ENCODE results near the gene ADK. TPM values are rescaled to one million over a fixed set of nuclear protein-coding genes. Genes with fewer than 3 reads are reported as not detected.

ADK gene
- 26.8 and 28.9 TPM in 2 replicates for total RNA-seq (2021)
- long read RNA-seq, transcript ADK-202 (11 exons, 2,083 nt) = major isoform, 63 of 136 reads
- long read RNA-seq, transcript ADK-201 (11 exons, 1,169 nt) = minor isoform, 42 of 136 reads
- long read RNA-seq, partial matches to known transcripts = 11 of 136 reads
- long read RNA-seq, other reads (novel, unspliced or antisense) = 19 of 136 reads

DNA sequence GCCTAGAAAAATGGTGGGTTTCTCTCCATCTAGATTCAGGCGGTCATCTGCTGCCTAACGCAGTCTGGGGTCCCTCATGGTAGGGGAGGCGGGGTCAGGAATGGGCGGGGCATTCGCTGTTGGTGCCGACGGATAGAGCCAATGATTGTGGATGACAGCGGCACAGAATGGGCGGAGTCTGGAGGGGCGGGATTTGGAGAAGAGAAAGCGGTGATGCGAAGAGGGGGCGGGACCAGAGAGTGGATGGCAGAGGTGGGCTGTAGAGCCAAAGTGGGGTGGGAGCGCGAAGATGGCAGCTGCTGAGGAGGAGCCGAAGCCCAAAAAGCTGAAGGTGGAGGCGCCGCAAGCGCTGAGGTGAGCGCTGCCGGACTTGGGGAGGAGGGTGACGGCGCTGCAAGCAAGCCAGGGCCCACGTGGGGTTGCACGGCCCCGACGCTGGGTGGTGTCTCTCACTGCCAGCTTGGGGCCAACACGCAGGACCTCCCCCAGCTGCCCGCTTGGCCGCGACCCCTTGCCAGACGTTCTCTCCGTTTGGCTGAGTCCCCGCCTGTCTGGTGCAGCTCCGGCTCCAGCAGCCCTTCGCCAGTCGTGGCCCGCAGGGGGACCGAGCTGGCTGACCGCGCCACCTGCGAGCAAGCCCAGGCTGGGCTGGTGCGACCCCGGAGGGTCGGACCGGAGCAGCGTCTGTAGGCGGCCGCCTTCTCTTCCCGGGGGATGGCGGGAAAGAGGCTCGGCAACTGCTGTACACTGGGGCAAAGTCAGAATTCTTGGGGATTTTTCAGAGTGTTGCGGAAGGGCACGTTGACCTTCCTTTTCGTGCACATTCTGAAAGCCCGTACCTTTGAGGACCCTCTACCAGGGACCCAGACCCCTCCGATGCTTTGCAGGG lies at the start of gene ADK:
ADK (plus strand) TSS at position 232 of the 889 bp plus-strand sequence; CDS start at position 290, 58 bp downstream.
- Histone ChIP-seq H3K9me3 (ENCODE audit: control insufficient read depth, low read depth, low read length) (no peaks in the 10 kb centered on the region), H2BK5ac (ENCODE audit: insufficient read length, low read length) (no peak within 1 kb of the TSS), H3K23me2 (ENCODE audit: insufficient read length, low read depth, low read length, poor library complexity, severe bottlenecking) (no peaks in the 10 kb centered on the region), H3K27ac (ENCODE audit: insufficient read length, low read depth, low read length) (peak within 1 kb of the TSS; percentile 11), H4K20me1 (ENCODE audit: control insufficient read depth, insufficient read depth, insufficient read length) (no peaks in the 10 kb centered on the region), H3K9ac (ENCODE audit: extremely low read depth, insufficient read length, low read length) (peak within 1 kb of the TSS; percentile 83), H3K4me1 (ENCODE audit: insufficient read depth, low read length) (no peaks in the 10 kb centered on the region), H3K27me3 (ENCODE audit: insufficient read depth, low read length) (no peaks in the 10 kb centered on the region), H2AK5ac (ENCODE audit: insufficient read length, low read length) (no peak within 1 kb of the TSS), H3K4me2 (ENCODE audit: insufficient read depth, insufficient read length, low read length) (peak within 1 kb of the TSS; percentile 64), H3K18ac (ENCODE audit: insufficient read length, low read depth, low read length) (peak within 1 kb of the TSS; percentile 72), H3T11ph (ENCODE audit: low read length) (no peak within 1 kb of the TSS), H3K56ac (ENCODE audit: insufficient read length, low read depth, low read length) (no peak within 1 kb of the TSS), H2BK15ac (ENCODE audit: low read depth, low read length) (no peak within 1 kb of the TSS), H3K14ac (ENCODE audit: insufficient read depth, low read length) (peak within 1 kb of the TSS; percentile 84), H2BK20ac (ENCODE audit: low read depth, low read length, poor library complexity, severe bottlenecking) (no peak within 1 kb of the TSS), H3K23ac (ENCODE audit: insufficient read length, low read depth, low read length) (no peak within 1 kb of the TSS), H2BK12ac (ENCODE audit: insufficient read length, low read depth, low read length) (no peak within 1 kb of the TSS), H3K79me2 (ENCODE audit: insufficient read depth, low read length) (peaks cover 13% of the 10 kb centered on the region; the same call in 1 of the 2 replicates), H4K91ac (ENCODE audit: insufficient read length, low read depth, low read length) (no peak within 1 kb of the TSS), H4K8ac (replicated peaks; ENCODE audit: insufficient read length, low read depth, low read length) (no peak within 1 kb of the TSS), H3K79me1 (ENCODE audit: insufficient read depth, low read depth, low read length, poor library complexity, severe bottlenecking) (peaks cover 2% of the 10 kb centered on the region), H2BK120ac (ENCODE audit: low read depth, low read length, poor library complexity, severe bottlenecking) (no peak within 1 kb of the TSS), H3K4ac (ENCODE audit: low read depth, low read length) (no peak within 1 kb of the TSS), H4K5ac (ENCODE audit: insufficient read length, low read depth, low read length) (no peak within 1 kb of the TSS), H2AFZ (ENCODE audit: low read length) (no peak within 1 kb of the TSS)
- TF ChIP-seq CTCF (conservative IDR thresholded peaks at IDR 0.05) = peak; percentile 62
- no peaks in the 10 kb centered on the region for H3K27me3 Mint-ChIP-seq (ENCODE audit: low read depth)
- WGBS (ENCODE audit: extremely low coverage, insufficient read length, low lambda C conversion rate) = no CpG with 5 or more reads among the region's 57 CpGs
- H3K36me3 Mint-ChIP-seq (ENCODE audit: insufficient read depth in 1 of 3, low read depth in 3 of 3) = peaks cover 3 to 13% (median 10%) of the 10 kb centered on the region in 3 experiments; a peak in 5 of 7 replicates
- no peaks in the 10 kb centered on the region for H3K9me3 Mint-ChIP-seq
- H3K27ac Mint-ChIP-seq = peak within 1 kb of the TSS in 2 of 3 experiments; percentile 78 to 92; a peak in 3 of 7 replicates
- H3K4me3 Mint-ChIP-seq = no peak within 1 kb of the TSS
- H3K4me1 Mint-ChIP-seq = peaks cover 15 to 17% of the 10 kb centered on the region in 2 experiments
- peak; percentile 99 for DNase-seq
